ENCODE data around the gene ZNF524.

ZNF524 gene

DNA sequence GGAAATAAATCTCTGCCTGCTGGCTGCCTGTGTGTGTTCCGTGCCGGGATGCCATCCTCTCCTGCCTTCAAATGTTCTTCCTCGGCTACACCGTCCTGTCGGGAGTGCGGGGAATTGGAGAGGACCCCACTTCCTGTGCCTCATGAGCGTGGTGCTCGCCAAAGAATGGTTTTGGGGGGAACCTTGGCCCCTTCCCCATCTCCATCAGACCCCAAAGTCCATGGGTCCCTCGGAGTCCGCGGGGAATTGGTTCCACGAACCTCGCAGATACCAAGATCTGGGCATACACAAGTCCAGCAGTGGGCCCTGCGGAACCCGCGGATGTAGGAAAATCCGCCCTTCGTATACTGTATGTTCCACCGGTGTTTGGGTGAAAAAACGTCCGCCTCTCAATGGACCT is 3.0 kb downstream of the ZNF524 start:
- DNase-seq (ENCODE audit: low read depth) = no peak

GRCh38 chr19:55603581-55604292 is 3.6 kb downstream of the ZNF524 start:
- DNase-seq (ENCODE audit: low read depth) = no peak

DNA sequence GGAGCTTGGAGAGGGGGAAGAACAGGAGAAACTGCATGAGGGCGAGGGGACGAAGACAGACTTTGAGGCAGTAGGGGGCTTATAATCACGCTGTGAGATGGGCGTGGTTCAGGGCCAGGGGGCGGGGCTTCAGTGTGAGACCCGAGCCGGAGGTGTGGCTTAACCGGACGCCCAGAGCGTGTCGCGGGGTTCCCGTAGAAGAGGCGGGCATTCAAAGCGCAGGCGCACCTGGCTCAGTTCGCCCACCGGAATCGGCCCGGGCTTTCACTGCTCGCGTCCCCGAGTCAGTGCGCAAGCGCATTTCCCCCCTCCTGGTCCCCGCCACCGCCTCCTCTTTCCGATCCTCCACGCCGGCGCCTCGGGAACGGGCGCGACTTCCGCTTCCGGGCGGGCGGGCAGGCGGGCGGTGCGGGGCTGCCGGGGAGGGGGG is 5.1 kb downstream of the ZNF524 start:
- DNase-seq (ENCODE audit: low read depth) = peak; percentile 65

- peak; percentile 41 for DNase-seq (ENCODE audit: low read depth)
These were observed 5.8 kb downstream of the ZNF524 start, which contains the start of gene ZNF865 for GRCh38 chr19:55605637-55606470. ZNF865 (plus strand) TSS chr19:55605647; CDS start chr19:55613619, 7,972 bp downstream.

- no peak for DNase-seq (ENCODE audit: low read depth)
These were observed 6.3 kb downstream of the ZNF524 start for GRCh38 chr19:55606471-55606787.

DNA sequence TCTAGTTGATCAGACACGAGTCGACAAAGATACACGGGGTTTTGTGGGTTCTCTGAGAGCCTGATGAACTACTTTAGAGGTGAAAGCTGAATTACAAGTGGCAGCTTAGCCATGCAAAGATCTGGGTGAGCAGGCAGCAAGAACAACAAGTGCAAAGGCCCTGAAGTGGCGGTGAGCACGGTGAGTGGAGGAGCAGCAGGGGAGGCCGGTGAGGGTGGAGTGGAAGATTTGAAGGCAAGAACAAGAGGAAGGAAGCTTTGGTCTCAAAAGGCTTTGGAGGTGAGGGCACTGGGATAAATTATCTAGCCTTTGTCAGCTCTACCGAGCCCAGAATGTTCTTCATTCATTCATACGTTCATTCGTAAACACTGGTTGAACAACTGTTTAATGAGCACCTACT is 6.7 kb downstream of the ZNF524 start:
- DNase-seq (ENCODE audit: low read depth) = no peak

- DNase-seq (ENCODE audit: low read depth) = no peak
These were observed 9.2 kb downstream of the ZNF524 start for GRCh38 chr19:55609326-55609725.

- no peak for DNase-seq (ENCODE audit: low read depth)
These were observed 11.4 kb downstream of the ZNF524 start for GRCh38 chr19:55611300-55611982.

DNA sequence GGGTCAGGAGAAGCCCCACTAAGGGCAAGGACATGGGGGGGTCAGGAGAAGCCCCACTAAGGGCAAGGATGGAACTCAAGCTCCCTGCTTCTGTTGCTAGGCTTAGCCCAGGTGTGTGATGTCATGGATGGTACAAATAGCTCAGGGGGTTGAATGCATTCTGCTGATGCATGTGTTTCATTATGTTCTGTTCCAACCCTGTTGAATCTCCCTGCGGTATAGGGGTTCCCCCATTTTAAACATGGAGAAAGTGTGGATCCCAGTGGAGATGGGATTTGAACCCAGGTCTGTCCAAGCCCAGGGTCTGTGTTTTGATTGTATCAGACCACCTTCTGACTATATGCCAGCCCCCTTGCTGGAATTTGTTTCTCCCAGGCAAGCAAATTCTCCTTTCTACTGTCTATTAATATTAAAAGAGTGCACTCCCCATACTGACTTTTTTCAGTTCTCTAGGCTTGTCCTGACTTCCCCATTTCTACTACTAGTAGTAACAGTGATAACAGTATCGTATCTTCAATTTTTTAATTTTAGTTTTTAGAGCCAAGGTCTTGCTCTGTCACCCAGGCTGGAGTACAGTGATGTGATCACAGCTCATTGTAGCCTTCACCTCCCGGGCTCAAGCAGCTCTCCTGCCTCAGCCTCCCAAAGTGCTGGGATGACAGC is 12.0 kb downstream of the ZNF524 start:
- no peak for DNase-seq (ENCODE audit: low read depth)

- no peak for DNase-seq (ENCODE audit: low read depth)
These were observed 13.3 kb downstream of the ZNF524 start for GRCh38 chr19:55613396-55613795.

DNA sequence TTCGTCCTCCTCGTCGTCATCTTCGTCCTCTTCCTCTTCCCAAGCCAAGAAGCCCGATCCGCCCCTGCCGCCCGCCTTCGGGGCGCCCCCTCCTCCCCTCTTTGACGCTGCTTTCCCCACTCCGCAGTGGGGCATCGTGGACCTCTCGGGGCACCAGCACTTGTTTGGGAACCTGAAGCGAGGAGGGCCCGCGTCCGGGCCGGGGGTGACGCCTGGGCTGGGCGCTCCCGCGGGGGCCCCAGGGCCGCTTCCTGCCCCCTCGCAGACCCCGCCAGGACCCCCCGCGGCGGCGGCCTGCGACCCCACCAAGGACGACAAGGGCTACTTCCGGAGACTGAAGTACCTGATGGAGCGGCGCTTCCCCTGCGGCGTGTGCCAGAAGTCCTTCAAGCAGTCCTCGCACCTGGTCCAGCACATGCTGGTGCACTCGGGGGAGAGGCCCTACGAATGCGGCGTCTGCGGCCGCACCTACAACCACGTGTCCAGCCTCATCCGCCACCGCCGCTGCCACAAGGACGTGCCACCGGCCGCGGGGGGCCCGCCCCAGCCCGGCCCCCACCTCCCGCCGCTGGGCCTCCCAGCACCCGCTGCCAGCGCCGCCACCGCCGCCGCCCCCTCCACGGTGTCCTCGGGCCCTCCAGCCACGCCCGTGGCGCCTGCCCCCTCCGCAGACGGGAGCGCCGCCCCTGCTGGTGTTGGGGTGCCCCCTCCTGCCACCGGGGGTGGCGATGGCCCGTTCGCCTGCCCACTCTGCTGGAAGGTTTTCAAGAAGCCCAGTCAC is 14.0 kb downstream of the ZNF524 start:
- no peak for DNase-seq (ENCODE audit: low read depth)

GRCh38 chr19:55614711-55615542 is 14.8 kb downstream of the ZNF524 start:
- no peak for DNase-seq (ENCODE audit: low read depth)

- DNase-seq (ENCODE audit: low read depth) = no peak
These were observed 15.7 kb downstream of the ZNF524 start for GRCh38 chr19:55615543-55616394.

DNA sequence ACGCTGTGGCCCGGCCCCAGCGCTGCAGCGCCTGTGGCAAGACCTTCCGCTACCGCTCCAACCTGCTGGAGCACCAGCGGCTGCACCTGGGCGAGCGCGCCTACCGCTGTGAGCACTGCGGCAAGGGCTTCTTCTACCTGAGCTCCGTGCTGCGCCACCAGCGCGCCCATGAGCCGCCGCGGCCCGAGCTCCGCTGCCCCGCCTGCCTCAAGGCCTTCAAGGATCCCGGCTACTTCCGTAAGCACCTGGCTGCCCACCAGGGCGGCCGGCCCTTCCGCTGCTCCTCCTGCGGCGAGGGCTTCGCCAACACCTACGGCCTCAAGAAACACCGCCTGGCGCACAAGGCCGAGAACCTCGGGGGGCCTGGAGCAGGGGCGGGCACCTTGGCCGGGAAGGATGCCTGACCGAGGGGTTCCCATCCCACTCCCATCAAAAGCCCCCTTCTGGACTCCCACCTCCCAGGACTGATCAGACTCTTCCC is 16.3 kb downstream of the ZNF524 start:
- DNase-seq (ENCODE audit: low read depth) = no peak

DNA sequence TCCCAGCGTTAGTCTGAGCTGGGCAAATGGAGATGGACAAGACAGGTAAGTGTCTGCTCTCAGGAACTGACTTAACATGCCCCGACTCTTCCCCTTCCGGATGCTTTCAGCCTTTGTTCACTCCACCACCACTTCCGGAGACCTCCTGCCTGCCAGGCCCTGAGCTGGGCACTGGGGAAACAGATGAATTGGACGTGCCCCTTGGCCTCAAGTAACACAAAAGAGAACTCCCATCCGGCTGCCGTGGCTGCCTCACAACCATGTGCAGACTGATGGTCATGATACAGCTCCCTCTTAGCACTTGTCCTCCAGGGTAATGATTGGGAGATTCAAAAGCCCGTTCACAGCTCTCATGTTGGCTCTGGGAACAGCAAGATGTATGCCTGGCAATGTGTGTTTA is 17.3 kb downstream of the ZNF524 start:
- DNase-seq (ENCODE audit: low read depth) = no peak

- no peak for DNase-seq (ENCODE audit: low read depth)
These were observed 18.3 kb downstream of the ZNF524 start for GRCh38 chr19:55618426-55618825.

DNA sequence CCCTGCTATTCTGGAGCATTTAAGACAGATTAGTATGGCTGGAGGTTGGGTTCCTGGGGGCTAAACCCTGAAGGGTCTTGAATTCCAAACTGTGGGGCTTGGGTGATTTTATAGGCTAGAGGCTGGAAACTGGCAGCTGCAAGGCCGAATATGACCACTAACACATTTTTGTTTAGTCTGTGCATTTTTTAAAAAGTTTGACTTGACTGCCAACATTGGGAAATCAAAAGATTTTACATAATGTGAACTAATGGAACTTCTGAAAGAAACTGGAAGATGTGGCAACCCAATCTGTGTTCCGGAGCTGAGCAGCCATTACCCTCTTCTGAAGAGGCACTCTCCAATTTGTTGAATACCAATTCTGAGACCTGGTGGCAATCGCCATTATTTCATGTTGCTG is 19.2 kb downstream of the ZNF524 start:
- DNase-seq (ENCODE audit: low read depth) = no peak

DNA sequence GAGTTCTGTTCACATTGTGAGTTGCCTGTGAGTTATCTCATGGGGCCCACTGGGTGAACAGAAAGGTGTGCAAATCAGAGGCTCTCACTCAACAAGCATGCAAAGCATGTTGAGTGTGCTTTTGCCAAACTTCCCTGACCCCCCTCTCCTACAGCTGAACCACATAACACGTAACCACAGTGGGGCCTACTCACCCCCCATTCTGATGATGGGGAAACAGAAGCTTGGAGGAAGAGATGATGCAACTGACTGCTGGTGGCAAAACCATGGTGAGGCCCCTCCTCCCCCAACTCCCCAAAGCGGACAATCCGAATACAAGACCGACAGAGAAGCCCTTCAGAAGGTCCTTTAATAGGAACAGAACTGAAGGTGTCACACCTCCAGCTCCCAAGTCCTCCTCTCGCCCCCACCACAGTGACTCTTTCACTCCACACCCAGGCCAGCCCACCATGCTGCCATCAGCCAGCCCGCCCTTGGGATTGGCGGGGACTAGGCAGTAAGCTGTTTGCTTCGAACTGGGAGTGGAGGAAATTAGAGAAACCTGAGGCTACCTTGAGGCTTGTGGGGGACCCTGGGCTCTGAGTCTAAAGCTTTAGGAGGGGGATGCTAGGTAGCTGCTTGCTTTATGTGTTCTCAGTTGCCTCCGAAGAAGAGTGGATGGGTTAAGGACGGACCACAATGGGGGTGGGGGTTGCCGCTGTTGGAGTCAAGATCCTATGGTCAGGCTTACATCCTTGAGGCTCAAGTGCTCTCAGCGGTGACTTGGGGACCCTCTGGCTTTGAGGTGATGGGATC is 20.5 kb downstream of the ZNF524 start:
- DNase-seq (ENCODE audit: low read depth) = no peak

GRCh38 chr19:55621205-55621672 is 21.2 kb downstream of the ZNF524 start:
- no peak for DNase-seq (ENCODE audit: low read depth)
